ENCODE results near the gene TRIM46.

GRCh38 chr1:155127105-155127966, 46.3 kb upstream of the TRIM46 start, which contains the start of gene EFNA1:
- no peak for TF ChIP-seq CTCF (conservative IDR thresholded peaks at IDR 0.05)
- TF ChIP-seq EZH2 (IDR thresholded peaks at IDR 0.05; ENCODE audit: low read depth), result no peak
